MM.1S (cell line): ENCODE measurements around the gene ERF.
A peak's percentile ranks its signal among the peaks of the same experiment; 100 is the strongest.

Source experiments
- DNase-seq: peaks from one replicate; pipeline ENCODE4 v3.0.0-alpha.2; 2015
- H2AFZ ChIP-seq: fragments of 300-600 bp; sonication (generic); 2 replicates; pipeline ENCODE4 v1.6.0; 2016; ENCODE audit warnings: antibody characterized with exemption, low read length
- H3F3A ChIP-seq: fragments of 300-600 bp; sonication (generic); 2 replicates; pipeline ENCODE4 v1.6.1; 2016; ENCODE audit warnings: mild to moderate bottlenecking, antibody characterized with exemption, low read length, moderate library complexity, mixed read lengths; ENCODE audit not compliant: insufficient read depth
- H3K27ac ChIP-seq: fragments of 300-600 bp; sonication (generic); 2 replicates; pipeline ENCODE4 v1.5.1; 2016; ENCODE audit warnings: mild to moderate bottlenecking, low read length
- H3K27me3 ChIP-seq: fragments of 300-600 bp; sonication (generic); replicated peaks from 2 replicates; pipeline ENCODE4 v1.6.0; 2016; ENCODE audit warnings: low read length; ENCODE audit not compliant: insufficient read depth
- H3K36me3 ChIP-seq: fragments of 300-600 bp; sonication (generic); replicated peaks from 2 replicates; pipeline ENCODE4 v1.6.1; 2016; ENCODE audit warnings: mild to moderate bottlenecking, low read length, mixed read lengths; ENCODE audit not compliant: insufficient read depth
- H3K4me1 ChIP-seq: fragments of 300-600 bp; sonication (generic); 2 replicates; pipeline ENCODE4 v1.6.1; 2016; ENCODE audit warnings: low read length, mixed read lengths
- H3K4me2 ChIP-seq: fragments of 300-600 bp; sonication (generic); 2 replicates; pipeline ENCODE4 v1.6.0; 2016; ENCODE audit warnings: low read depth, low read length
- H3K4me3 ChIP-seq: fragments of 300-600 bp; sonication (generic); 2 replicates; pipeline ENCODE4 v1.5.1; 2016; ENCODE audit warnings: low read length, mixed read lengths
- H3K79me2 ChIP-seq: fragments of 300-600 bp; sonication (generic); 2 replicates; pipeline ENCODE4 v1.6.1; 2016; ENCODE audit warnings: mixed run types, low read length, mixed read lengths
- H3K9ac ChIP-seq: fragments of 300-600 bp; sonication (generic); 2 replicates; pipeline ENCODE4 v1.6.1; 2016; ENCODE audit warnings: low read length, mixed read lengths
- H3K9me2 ChIP-seq: fragments of 300-600 bp; sonication (generic); replicated peaks from 2 replicates; pipeline ENCODE4 v1.6.1; 2016; ENCODE audit warnings: mild to moderate bottlenecking, low read length, mixed read lengths; ENCODE audit not compliant: insufficient read depth
- H3K9me3 ChIP-seq: fragments of 300-600 bp; sonication (generic); replicated peaks from 2 replicates; pipeline ENCODE4 v1.6.1; 2016; ENCODE audit warnings: mild to moderate bottlenecking, low read length, mixed read lengths; ENCODE audit not compliant: insufficient read depth
- H4K20me1 ChIP-seq: fragments of 300-600 bp; sonication (generic); 2 replicates; pipeline ENCODE4 v1.6.1; 2016; ENCODE audit warnings: mild to moderate bottlenecking, low read length, moderate library complexity, mixed read lengths; ENCODE audit not compliant: insufficient read depth
- EZH2 ChIP-seq: fragments of 300-600 bp; sonication (generic); optimal IDR thresholded peaks from 2 replicates; pipeline ENCODE3; 2017; ENCODE audit warnings: low read depth, mild to moderate bottlenecking, antibody characterized with exemption, low read length, mixed read lengths
- EZH2phosphoT487 ChIP-seq: fragments of 300-600 bp; sonication (generic); IDR thresholded peaks from 2 replicates; pipeline ENCODE4 v1.6.1; 2018; ENCODE audit warnings: antibody characterized with exemption, low read length
- TF ChIP-seq, protein P1 (sequence below): fragments of 300-600 bp; sonication (generic); IDR thresholded peaks from 2 replicates; pipeline ENCODE4 v1.5.1; 2016; ENCODE audit warnings: antibody characterized with exemption, low read length, mixed read lengths

ERF gene

DNA sequence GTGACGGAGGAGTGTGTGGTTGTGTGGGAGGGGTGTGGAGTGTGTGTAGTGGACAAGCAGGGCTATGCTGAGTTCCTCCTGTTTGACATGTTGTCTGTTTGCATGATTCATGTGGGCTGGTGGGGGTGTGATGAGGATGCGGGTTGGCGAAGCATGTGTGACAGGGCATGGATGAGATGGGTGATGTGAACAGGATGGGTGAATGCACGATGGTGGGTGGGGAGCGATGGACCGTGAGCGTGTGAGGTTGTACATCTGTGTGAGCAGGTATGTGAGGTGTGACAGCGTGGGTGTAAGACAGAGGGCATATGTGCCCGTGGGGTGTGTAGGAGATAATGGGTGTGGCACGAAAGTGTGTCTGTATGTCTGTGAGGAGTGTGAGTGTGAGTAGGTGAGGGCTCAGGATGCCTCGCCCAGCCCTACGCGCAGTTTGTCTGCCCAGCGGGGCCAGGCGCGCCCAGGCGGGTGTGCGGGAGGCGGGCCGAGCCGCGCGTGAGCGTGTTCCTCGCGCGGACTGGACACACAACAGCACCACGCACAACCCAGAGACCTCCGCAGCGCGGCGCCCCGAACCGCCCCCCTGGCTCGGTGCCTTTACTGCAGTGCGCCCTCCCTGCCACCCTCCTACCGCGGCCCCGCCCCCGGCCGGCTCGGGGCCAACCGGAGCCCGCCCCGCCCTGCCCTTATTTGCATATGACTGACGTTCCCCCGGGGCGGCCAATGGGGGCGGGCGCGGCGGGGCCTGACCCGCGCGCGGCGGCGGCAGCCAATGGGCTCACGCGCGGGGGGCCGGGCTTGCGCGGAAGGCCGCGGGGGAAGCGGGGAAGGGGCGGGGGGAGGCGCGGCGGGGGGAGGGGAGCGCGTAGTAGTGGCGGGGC lies 28.5 kb upstream of the ERF start:
- no peaks in the 10 kb centered on the region for H3K9me3 ChIP-seq
- H3K9ac ChIP-seq = peak overlapping the region; percentile 66
- no peaks in the 10 kb centered on the region for H3K9me2 ChIP-seq
- H3K27ac ChIP-seq = peak overlapping the region; percentile 40; the same call in 1 of the 2 replicates
- peak overlapping the region; percentile 61 for H2AFZ ChIP-seq
- no peaks in the 10 kb centered on the region for H3K27me3 ChIP-seq
- TF ChIP-seq EZH2 = no peak
- TF ChIP-seq EZH2phosphoT487 = no peak
- TF ChIP-seq, protein P1, sequence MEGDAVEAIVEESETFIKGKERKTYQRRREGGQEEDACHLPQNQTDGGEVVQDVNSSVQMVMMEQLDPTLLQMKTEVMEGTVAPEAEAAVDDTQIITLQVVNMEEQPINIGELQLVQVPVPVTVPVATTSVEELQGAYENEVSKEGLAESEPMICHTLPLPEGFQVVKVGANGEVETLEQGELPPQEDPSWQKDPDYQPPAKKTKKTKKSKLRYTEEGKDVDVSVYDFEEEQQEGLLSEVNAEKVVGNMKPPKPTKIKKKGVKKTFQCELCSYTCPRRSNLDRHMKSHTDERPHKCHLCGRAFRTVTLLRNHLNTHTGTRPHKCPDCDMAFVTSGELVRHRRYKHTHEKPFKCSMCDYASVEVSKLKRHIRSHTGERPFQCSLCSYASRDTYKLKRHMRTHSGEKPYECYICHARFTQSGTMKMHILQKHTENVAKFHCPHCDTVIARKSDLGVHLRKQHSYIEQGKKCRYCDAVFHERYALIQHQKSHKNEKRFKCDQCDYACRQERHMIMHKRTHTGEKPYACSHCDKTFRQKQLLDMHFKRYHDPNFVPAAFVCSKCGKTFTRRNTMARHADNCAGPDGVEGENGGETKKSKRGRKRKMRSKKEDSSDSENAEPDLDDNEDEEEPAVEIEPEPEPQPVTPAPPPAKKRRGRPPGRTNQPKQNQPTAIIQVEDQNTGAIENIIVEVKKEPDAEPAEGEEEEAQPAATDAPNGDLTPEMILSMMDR = no peak
- peaks cover 9% of the 10 kb centered on the region; the same call in 1 of the 2 replicates for H3F3A ChIP-seq
- H3K79me2 ChIP-seq = peaks cover 19% of the 10 kb centered on the region
- H3K4me1 ChIP-seq = peaks cover 21% of the 10 kb centered on the region
- H3K4me3 ChIP-seq = peak overlapping the region; percentile 77
- DNase-seq = peak; percentile 95
- H3K4me2 ChIP-seq = peak overlapping the region; percentile 87
- no peaks in the 10 kb centered on the region for H4K20me1 ChIP-seq
- H3K36me3 ChIP-seq = no peaks in the 10 kb centered on the region

DNA sequence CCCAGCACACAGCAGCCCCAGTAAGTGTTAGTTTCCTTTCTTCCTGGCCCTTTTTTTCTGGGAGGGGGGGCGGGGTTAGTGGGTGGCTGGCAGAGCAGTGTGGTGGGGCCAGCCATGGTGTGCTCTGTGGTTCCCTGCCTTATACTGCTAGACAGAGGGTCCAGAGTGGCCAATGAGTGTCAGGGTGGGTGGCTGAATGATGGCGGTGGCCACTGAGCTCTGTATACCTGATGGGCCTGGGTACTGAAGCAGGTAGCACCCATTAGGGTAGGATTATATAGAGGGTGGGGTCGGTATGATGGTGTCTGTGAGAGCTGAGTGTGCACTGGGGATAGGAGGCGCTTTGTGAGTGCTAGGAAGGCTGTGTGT lies 27.9 kb upstream of the ERF start:
- Histone ChIP-seq H3K9ac (peak overlapping the region; percentile 66; the same call in 1 of the 2 replicates), H3K4me1 (peaks cover 21% of the 10 kb centered on the region), H3K4me2 (peak overlapping the region; percentile 87), H2AFZ (no peak overlapping the region; the same call in 1 of the 2 replicates), H3K27me3 (no peaks in the 10 kb centered on the region), H3K79me2 (peaks cover 19% of the 10 kb centered on the region), H3K27ac (no peak overlapping the region), H3K9me3 (no peaks in the 10 kb centered on the region), H3K9me2 (no peaks in the 10 kb centered on the region), H3K4me3 (peak overlapping the region; percentile 77), H3K36me3 (no peaks in the 10 kb centered on the region), H3F3A (peaks cover 9% of the 10 kb centered on the region; the same call in 1 of the 2 replicates), H4K20me1 (no peaks in the 10 kb centered on the region)
- no peak for DNase-seq
- TF ChIP-seq EZH2phosphoT487 (no peak), EZH2 (no peak)
- TF ChIP-seq, protein P1 = no peak

DNA sequence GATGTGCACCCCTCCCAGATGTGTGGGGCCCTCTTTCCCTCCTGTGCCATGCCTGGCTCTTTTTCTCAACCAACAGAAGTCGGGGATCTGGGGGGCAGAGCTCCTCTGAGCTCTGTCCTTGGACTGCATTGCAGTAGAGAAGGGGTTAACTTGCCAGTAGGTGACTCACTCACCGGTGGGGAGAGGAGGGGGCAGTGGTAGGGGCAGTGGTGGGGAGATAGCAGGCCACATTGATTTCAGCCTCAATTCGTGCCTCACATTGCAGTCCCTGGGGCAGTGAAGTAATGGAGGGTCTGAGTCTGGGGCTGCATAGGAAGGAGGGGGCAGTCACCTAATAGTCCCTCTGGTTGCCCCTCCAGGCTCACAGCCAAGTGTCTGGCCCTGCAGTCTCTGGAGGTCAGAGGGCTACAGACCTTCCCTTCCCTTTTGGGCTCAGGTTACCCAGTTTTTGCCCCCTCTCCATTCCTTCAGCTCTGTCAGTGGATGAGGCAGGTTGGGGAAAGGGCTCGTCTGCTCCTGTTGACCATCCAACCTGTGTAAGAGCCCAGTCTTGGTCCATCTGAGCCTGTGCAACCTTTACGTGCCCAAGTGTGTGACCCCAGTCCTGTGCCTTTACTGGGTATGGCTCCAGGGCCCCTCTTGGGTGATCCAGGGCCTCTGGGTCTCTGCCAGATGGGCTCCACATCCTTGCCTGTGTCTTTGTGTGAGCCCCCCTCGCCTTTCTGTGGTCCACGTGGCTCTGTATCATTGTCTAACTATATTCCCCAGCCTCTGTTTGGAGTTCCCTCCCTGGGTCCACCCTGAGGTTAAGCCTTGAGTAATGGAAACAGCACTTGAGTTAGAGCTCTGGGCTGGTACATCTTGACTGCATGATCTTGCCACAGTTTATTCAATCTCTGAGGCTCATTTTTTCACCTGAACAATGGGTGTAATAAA lies 27.2 kb upstream of the ERF start:
- H3K9me2 ChIP-seq = no peaks in the 10 kb centered on the region
- H3K9ac ChIP-seq = no peak overlapping the region
- no peak overlapping the region for H3K27ac ChIP-seq
- H3K4me2 ChIP-seq = no peak overlapping the region
- TF ChIP-seq EZH2 = no peak
- TF ChIP-seq, protein P1 = no peak
- TF ChIP-seq EZH2phosphoT487 = no peak
- no peaks in the 10 kb centered on the region for H3K9me3 ChIP-seq
- no peaks in the 10 kb centered on the region for H3K27me3 ChIP-seq
- H3K36me3 ChIP-seq = no peaks in the 10 kb centered on the region
- peaks cover 9% of the 10 kb centered on the region; the same call in 1 of the 2 replicates for H3F3A ChIP-seq
- DNase-seq = no peak
- H2AFZ ChIP-seq = no peak overlapping the region
- H3K4me3 ChIP-seq = no peak overlapping the region
- H3K4me1 ChIP-seq = peaks cover 21% of the 10 kb centered on the region
- H4K20me1 ChIP-seq = no peaks in the 10 kb centered on the region
- H3K79me2 ChIP-seq = peaks cover 19% of the 10 kb centered on the region
